ENCODE measurements around the gene ARHGAP25. TPM values are rescaled to one million over a fixed set of nuclear protein-coding genes. Genes with fewer than 3 reads are reported as not detected.

The ARHGAP25 gene
- total RNA-seq, 1 experiment from 2014 or later: 6.2 TPM

DNA sequence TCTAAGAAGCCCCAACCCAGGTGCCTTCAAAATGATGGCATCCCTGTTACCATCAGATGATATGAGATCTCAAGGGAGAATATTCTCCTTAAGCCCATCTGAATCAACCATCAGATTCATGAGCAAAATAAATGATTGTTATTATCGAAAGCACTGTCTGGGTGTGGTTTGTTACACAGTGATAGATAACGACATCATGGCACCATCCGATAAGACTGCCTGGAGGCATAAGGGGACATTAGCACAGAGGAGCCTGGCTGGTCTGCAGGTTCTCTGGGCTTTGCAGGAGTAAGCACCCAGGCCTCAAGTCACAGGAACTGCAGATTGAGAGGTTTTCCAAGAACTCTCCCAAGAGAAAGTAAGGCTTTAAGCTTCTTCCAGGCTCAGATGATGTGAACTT, 120.9 kb downstream of the ARHGAP25 start:
- no peak overlapping the region for H3K27ac ChIP-seq (ENCODE audit: low read depth, low read length, poor library complexity, severe bottlenecking)
- ChIA-PET CTCF (interaction anchor here (0.7 kb wide), 1 partner anchor 52 kb away, joined by 5 read pairs; no protein-coding TSS in a partner anchor), POLR2A (ENCODE audit: low non-redundant PET) (no interaction called here)
- no peaks in the 10 kb centered on the region for H3K36me3 ChIP-seq (ENCODE audit: insufficient read depth, low read length, poor library complexity, severe bottlenecking)
- intact Hi-C loops (cut with micrococcal nuclease; ENCODE audit: unreplicated experiment): no loop called here
- H3K27me3 ChIP-seq (replicated peaks; ENCODE audit: insufficient read depth, low read depth, low read length, poor library complexity): no peaks in the 10 kb centered on the region
- no peaks in the 10 kb centered on the region for H3K9me3 ChIP-seq (ENCODE audit: low read depth, low read length, poor library complexity, severe bottlenecking)
- DNase-seq (ENCODE audit: low spot score): no peak
- TF ChIP-seq, protein P1, sequence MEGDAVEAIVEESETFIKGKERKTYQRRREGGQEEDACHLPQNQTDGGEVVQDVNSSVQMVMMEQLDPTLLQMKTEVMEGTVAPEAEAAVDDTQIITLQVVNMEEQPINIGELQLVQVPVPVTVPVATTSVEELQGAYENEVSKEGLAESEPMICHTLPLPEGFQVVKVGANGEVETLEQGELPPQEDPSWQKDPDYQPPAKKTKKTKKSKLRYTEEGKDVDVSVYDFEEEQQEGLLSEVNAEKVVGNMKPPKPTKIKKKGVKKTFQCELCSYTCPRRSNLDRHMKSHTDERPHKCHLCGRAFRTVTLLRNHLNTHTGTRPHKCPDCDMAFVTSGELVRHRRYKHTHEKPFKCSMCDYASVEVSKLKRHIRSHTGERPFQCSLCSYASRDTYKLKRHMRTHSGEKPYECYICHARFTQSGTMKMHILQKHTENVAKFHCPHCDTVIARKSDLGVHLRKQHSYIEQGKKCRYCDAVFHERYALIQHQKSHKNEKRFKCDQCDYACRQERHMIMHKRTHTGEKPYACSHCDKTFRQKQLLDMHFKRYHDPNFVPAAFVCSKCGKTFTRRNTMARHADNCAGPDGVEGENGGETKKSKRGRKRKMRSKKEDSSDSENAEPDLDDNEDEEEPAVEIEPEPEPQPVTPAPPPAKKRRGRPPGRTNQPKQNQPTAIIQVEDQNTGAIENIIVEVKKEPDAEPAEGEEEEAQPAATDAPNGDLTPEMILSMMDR (conservative IDR thresholded peaks at IDR 0.05; ENCODE audit: low read depth, low read length): no peak
- no peak for TF ChIP-seq EZH2 (IDR thresholded peaks at IDR 0.05; ENCODE audit: borderline replicate concordance, low read depth, low read length, poor library complexity, severe bottlenecking)
- BruUV-seq (replicated peaks): no TSS peak
- no peak overlapping the region for H3K4me3 ChIP-seq (ENCODE audit: low read depth, low read length, poor library complexity, severe bottlenecking)
- H3K4me1 ChIP-seq (ENCODE audit: insufficient read depth, low read length, poor library complexity, severe bottlenecking): no peaks in the 10 kb centered on the region

DNA sequence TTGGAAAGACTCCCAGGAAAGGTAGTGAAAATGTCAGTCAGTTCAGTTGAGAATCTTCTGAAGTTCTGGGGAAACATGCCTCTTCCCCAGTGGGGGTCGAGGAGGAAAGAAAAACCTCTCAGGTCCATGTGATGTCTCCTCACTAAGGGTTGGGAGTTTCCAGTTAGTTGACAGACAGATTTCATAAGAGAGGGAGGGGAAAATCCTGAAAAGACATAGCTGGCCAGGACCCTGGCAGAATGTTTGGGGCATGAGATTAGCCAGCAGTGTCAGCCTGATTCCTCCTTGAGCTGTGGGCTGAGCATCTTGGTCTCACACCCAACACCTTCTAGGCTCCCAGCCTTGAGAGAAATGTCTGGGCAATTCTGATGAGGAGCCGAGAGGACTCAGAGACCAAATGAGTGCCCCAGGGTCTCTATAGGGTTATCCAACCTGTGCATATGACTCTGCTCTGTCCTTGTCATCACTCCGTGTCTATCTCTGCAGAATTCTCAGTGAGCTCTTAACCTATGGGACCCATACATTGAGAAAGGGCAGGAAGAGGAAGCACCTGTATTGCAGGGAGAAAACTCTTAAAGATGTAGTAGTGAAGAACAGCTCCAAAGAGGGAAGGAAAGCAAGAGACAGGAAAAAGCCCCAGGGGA, 122.7 kb downstream of the ARHGAP25 start:
- no peaks in the 10 kb centered on the region for H3K4me1 ChIP-seq (ENCODE audit: insufficient read depth, low read length, poor library complexity, severe bottlenecking)
- H3K4me3 ChIP-seq (ENCODE audit: low read depth, low read length, poor library complexity, severe bottlenecking): no peak overlapping the region
- no peaks in the 10 kb centered on the region for H3K27me3 ChIP-seq (replicated peaks; ENCODE audit: insufficient read depth, low read depth, low read length, poor library complexity)
- no peaks in the 10 kb centered on the region for H3K9me3 ChIP-seq (ENCODE audit: low read depth, low read length, poor library complexity, severe bottlenecking)
- TF ChIP-seq, protein P1 (conservative IDR thresholded peaks at IDR 0.05; ENCODE audit: low read depth, low read length): no peak
- no peak for TF ChIP-seq EZH2 (IDR thresholded peaks at IDR 0.05; ENCODE audit: borderline replicate concordance, low read depth, low read length, poor library complexity, severe bottlenecking)
- DNase-seq (ENCODE audit: low spot score): no peak
- no peak overlapping the region for H3K27ac ChIP-seq (ENCODE audit: low read depth, low read length, poor library complexity, severe bottlenecking)
- ChIA-PET CTCF (interaction anchor here (1.1 kb wide), 1 partner anchor 86 kb away, joined by 3 read pairs; no protein-coding TSS in a partner anchor), POLR2A (ENCODE audit: low non-redundant PET) (no interaction called here)
- intact Hi-C loops (cut with micrococcal nuclease; ENCODE audit: unreplicated experiment): no loop called here
- BruUV-seq (replicated peaks): no TSS peak
- no peaks in the 10 kb centered on the region for H3K36me3 ChIP-seq (ENCODE audit: insufficient read depth, low read length, poor library complexity, severe bottlenecking)

DNA sequence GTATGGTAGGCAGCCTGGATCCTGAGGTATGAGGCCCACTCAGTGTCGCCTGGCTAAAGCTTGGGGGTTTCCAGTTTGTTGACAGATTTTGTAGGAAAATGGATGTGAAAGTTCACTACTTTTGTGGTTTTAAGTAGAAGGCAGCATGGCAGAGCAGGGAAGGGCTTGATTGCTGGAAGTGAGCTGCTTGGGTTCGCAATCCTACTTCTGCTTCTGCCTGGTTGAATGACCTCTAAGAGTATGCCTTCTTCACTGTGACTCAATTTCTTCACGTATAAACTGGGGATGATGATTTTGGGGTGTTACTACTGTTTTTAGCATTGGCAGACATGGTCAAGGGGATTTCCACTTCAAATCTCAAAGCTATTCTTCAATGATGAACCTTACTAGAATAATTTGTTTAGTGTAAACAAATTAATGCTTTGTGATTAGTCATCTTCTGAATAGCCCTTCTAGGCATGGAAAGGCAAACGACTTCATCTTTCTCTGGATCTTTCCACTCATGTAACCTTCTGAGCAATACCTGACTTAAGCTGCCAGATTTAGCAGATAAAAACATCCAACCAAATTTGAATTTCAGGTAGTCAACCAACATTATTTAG, 123.3 kb downstream of the ARHGAP25 start:
- TF ChIP-seq, protein P1 (conservative IDR thresholded peaks at IDR 0.05; ENCODE audit: low read depth, low read length): no peak
- no peak for TF ChIP-seq EZH2 (IDR thresholded peaks at IDR 0.05; ENCODE audit: borderline replicate concordance, low read depth, low read length, poor library complexity, severe bottlenecking)
- CTCF ChIA-PET: interaction anchor here (1.1 kb wide), 1 partner anchor 86 kb away, joined by 3 read pairs; no protein-coding TSS in a partner anchor
- Histone ChIP-seq H3K27me3 (replicated peaks; ENCODE audit: insufficient read depth, low read depth, low read length, poor library complexity) (no peaks in the 10 kb centered on the region), H3K4me1 (ENCODE audit: insufficient read depth, low read length, poor library complexity, severe bottlenecking) (no peaks in the 10 kb centered on the region), H3K36me3 (ENCODE audit: insufficient read depth, low read length, poor library complexity, severe bottlenecking) (no peaks in the 10 kb centered on the region), H3K27ac (ENCODE audit: low read depth, low read length, poor library complexity, severe bottlenecking) (no peak overlapping the region), H3K4me3 (ENCODE audit: low read depth, low read length, poor library complexity, severe bottlenecking) (no peak overlapping the region), H3K9me3 (ENCODE audit: low read depth, low read length, poor library complexity, severe bottlenecking) (no peaks in the 10 kb centered on the region)
- intact Hi-C loops (cut with micrococcal nuclease; ENCODE audit: unreplicated experiment): no loop called here
- no peak for DNase-seq (ENCODE audit: low spot score)
- no TSS peak for BruUV-seq (replicated peaks)
- POLR2A ChIA-PET (ENCODE audit: low non-redundant PET): no interaction called here

Data from A673 (cell line).